GM10266 (cell line): ENCODE results near the gene SMIM21.

Experiments used
- DNase-seq: peaks from one replicate; pipeline ENCODE4 v3.0.0; 2012; ENCODE audit errors: extremely low spot score
- TF ChIP-seq, protein P1 (sequence below): IDR thresholded peaks from 2 replicates; pipeline ENCODE4 v1.5.1; 2012; ENCODE audit warnings: mild to moderate bottlenecking, low read depth; ENCODE audit not compliant: control insufficient read depth, insufficient read depth; ENCODE audit errors: missing control alignments

The SMIM21 gene

DNA sequence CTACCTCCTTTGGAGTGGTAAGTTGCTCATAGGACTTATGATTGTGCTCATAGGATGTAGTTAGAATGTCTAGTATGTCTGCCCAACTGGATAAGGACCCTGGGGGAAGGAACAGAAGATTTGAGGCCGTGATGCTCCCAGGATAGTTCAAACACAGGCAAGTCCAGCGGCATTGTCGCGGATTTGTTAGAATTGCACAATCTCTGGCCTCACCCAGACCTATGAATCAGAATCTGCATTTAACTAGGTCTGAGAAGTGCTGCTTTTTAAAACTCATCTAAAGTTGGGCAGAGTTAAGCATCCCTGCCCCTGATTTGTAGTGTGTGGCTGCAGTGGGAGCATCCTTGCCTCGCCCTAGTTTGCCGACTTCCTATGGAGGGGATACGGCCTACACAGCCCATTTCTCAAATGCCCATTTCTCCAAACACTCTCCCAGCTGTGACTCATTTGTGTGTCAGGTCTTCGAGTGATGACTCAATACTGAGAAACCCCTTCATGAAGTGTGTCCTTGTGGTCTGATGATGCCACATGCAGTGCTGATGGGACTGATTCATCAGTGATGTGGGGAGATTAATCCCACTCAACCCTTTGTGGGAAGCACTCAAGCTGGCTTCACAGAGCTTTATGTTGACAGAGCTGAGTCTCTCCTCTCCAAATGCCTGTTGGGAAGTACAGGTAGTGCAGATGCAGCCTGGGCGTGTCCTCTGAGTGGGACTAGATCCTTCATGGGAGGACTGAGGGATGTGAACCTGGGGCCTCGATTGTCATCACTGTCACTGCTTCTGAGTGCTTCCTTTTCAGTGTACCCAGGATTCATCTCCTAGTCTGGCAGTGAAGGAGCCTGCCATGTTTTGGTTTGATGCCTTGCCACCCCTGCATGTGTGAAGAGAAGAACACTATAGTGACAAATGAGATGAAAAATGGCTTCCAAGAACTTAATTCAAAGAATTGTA lies 18.7 kb downstream of the SMIM21 start:
- DNase-seq = no peak
- TF ChIP-seq, protein P1, sequence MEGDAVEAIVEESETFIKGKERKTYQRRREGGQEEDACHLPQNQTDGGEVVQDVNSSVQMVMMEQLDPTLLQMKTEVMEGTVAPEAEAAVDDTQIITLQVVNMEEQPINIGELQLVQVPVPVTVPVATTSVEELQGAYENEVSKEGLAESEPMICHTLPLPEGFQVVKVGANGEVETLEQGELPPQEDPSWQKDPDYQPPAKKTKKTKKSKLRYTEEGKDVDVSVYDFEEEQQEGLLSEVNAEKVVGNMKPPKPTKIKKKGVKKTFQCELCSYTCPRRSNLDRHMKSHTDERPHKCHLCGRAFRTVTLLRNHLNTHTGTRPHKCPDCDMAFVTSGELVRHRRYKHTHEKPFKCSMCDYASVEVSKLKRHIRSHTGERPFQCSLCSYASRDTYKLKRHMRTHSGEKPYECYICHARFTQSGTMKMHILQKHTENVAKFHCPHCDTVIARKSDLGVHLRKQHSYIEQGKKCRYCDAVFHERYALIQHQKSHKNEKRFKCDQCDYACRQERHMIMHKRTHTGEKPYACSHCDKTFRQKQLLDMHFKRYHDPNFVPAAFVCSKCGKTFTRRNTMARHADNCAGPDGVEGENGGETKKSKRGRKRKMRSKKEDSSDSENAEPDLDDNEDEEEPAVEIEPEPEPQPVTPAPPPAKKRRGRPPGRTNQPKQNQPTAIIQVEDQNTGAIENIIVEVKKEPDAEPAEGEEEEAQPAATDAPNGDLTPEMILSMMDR = no peak

DNA sequence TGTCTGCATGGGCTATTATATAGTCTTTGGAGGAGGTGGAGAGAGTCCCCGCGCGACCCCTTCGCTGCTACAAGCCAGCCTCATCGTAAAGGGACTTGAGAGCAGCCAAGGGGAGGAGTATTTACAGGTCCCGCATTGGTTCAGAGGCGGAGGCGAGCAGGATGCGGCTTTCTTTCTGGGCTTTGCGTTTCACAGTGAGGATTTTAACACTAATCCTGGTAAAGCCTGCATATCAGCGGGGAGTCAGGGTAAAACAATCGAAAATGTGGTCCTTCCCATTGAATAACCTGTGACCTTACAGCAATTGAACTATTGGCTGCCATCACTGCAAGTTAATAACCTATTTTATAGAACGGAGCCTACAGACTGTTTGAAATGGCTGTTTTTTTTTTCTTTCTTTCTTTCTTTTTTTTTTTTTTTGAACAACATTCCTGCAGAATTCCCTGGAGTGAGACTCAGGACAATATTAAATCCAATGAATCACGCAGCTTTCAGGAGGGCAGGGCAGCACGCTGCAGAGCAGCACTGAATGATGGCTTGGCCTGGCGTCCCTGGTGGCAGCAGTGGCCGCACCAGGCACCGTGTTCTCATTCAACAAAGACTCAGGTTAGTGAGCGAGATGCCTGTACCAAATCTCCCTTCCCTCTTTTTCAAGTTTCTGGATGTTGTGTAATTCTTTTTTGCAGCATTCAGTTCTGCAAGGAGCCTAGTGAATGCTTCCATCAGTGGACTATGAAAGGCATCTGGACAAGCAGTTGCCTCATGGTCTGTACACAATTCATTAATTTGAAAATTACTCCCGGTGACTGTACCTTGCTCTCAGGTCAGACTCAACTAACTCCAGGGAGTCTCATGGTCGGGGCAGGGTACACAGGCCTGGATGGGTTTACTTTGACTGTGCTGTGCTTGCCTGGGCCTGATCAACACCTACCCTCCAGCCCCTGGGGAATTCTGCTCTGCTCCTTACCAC lies 19.8 kb downstream of the SMIM21 start:
- TF ChIP-seq, protein P1 = no peak
- no peak for DNase-seq

DNA sequence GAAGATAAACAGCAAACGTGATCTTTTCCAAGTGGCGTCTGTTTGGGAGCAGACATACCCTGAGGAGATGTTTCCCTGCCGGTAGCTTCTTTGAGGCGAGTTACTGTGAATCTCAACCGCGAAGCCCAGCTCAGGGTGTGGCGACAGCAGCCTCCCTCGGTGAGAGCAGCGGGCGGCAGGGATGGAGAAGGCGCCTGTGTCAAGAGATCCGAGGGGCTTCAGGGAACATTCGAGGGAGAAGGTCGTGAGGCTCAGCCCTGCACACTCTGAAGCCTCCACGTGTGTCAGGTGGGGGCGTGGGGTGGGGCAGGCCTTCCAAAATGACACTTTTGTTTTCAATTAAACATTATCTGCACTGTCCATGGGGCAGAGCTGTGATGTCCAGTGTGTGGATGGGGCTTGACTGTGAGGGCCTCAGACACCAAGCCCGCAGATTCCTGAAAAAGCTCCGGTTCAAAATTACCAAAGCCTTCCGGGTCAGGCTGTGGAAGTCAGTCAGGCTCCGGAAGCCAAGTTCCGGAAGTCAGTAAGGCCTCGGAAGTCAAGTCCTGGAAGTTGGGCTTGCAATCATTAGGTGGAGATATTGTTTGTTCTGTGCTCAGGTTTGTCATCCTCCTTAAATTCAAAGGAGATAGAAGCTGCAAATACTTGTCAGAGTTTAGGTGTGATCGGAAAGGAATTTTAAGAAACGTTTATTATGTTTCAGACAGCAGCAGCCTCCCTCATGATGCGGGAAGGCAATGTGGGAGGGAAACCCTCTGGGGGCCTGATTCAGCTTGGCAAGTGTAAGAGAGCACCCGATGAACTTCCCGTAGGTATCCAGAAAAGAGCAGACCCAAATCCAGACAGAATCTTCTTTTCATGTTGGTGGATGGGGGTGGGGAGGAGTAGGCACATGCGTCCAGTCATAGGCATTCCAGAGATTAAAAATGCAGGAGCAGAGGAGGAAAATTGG lies 20.7 kb downstream of the SMIM21 start:
- TF ChIP-seq, protein P1 = no peak
- DNase-seq = no peak

DNA sequence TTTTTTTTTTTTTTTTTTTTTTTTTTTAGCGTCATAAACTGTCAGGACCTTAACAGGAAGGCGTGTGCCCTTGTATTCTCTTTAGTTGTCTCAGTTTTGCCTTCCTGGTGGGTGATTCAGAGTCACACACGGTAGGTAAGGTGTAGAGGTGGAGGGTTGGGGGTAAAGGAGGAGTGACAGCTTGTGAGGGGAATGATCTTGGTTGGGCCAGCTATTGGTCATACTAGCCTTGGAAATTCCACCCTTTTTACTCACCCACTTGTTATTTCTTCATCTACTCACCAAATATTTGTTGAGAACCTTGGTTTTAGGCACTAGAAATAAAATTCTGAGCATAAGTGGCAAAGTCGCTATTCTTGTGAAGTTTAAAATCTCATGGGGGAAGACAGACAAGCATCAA lies 22.2 kb downstream of the SMIM21 start:
- TF ChIP-seq, protein P1 = no peak
- DNase-seq = no peak

DNA sequence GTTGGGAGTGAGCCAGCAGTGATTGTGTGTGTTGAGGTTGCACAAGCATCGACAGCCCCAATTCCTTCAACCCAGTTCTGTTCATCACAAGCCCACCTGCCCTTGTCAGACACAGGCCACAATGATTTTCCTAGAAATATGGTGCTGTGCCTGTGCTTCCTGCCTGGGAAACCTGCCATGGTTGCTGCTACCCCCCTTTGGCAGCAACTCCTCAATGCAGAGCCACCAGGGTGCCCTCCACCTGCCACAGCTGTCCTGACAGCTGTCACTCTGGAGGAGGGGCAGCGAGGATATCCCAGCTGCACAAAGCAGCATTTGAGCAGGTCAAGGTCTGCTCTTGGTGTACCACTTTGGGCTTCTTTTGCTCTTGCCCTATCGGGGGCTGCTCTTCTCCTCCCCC lies 27.1 kb downstream of the SMIM21 start:
- no peak for DNase-seq
- TF ChIP-seq, protein P1 = no peak

DNA sequence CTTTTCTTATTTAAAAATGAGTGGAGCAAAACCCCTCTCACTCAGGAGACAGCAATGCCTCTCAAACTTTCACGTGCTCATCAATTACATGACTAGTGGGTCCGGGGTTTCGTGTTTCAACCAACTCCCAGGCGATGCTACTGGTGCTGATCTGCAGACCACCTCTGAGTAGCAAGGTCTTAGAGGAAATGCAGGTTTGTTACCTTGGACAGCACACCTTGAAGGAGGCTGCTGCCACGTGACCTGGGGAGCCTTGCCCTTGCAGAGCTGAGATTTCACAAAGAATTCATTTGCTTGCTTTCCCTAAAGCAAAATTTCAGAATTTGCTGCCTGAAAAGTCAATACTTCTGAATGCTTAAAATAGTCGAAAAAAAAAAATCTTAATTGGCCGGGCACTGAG lies 32.4 kb downstream of the SMIM21 start:
- DNase-seq = no peak
- TF ChIP-seq, protein P1 = no peak
